Adrenal gland (tissue), 12 donors: ENCODE results near the gene HECTD2. TPM values are rescaled to one million over a fixed set of nuclear protein-coding genes. Genes with fewer than 3 reads are reported as not detected.

ENCODE experiments used
- DNase-seq, 7 donors: peaks; one replicate each; pipeline ENCODE4 v3.0.0-alpha.2; 2019 to 2020
- H3K27ac ChIP-seq, 5 donors: fragments of 200-600 bp; sonication (generic) in 4 of 5; 1 replicate in 3 of 5; 2 replicates in 2 of 5; pipeline versions ENCODE4 v1.5.1 to v1.8.0; 2016 to 2020; ENCODE audit warnings: mild to moderate bottlenecking in 1 of 5
- H3K27me3 ChIP-seq: fragments of 200-600 bp; 2 replicates; pipeline ENCODE4 v1.8.0; 2021
- H3K36me3 ChIP-seq, 2 donors: fragments of 200-600 bp; replicated peaks in 1 of 2; 1 replicate in 1 of 2; 2 replicates in 1 of 2; pipeline versions ENCODE4 v1.5.1 to v1.8.0; 2018 to 2022
- H3K4me1 ChIP-seq, 2 donors: fragments of 200-600 bp; replicated peaks in 1 of 2; 1 replicate in 1 of 2; 2 replicates in 1 of 2; pipeline versions ENCODE4 v1.5.1 to v1.8.0; 2018 to 2021
- H3K4me3 ChIP-seq, 4 donors: fragments of 200-600 bp; sonication (generic) in 3 of 4; one replicate each; pipeline ENCODE4 v1.5.1; 2016 to 2018
- H3K9me3 ChIP-seq, 3 donors: fragments of 200-600 bp; sonication (generic) in 1 of 3; replicated peaks in 1 of 3; 1 replicate in 2 of 3; 2 replicates in 1 of 3; pipeline versions ENCODE4 v1.5.1 to v1.8.0; 2016 to 2021
- CTCF ChIP-seq, 6 experiments: fragments of 450-650 bp in 4 of 6; fragments of 200-600 bp in 2 of 6; sonication (generic) in 1 of 6; IDR thresholded peaks; 1 replicate in 5 of 6; 2 replicates in 1 of 6; pipeline versions ENCODE4 v1.5.1 to v1.8.0; 2016 to 2021; ENCODE audit warnings: antibody characterized with exemption in 6 of 6, mild to moderate bottlenecking in 2 of 6, moderate library complexity in 1 of 6
- POLR2A ChIP-seq, 2 donors: fragments of 450-650 bp; IDR thresholded peaks; one replicate each; pipeline ENCODE4 v1.6.1; 2017; ENCODE audit warnings: antibody characterized with exemption in 2 of 2, mild to moderate bottlenecking in 2 of 2, moderate library complexity in 1 of 2
- WGBS, 4 donors: extraction: QIAGEN DNeasy Blood & Tissue Kit in 2 of 4; methylation state at CpG; one replicate each; pipeline versions ENCODE4 v1.1.5 to v1.1.7; 2013 to 2017; 5-methylcytosine and 5-hydroxymethylcytosine counted together
- intact Hi-C, 2 donors: fragments of 100-400 bp; cut with DNase I; formaldehyde crosslinking; loops; one replicate each; pipeline versions ENCODE4 v1.14.1 to v1.15.0; 2022 to 2023
- polyA plus RNA-seq, 3 donors: library from polyadenylated mRNA; stranded (reverse); fragments of 200-250 nt in 2 of 3; fragments of 350-450 nt in 1 of 3; fragmentation: Illumina TruSeq in 1 of 3; extraction: RNeasy Lipid Tissue Mini Kit (QIAGEN cat#74804) in 1 of 3; gene quantifications; one replicate each; pipeline ENCODE4 v1.2.3, GENCODE V29; 2013 to 2014
- total RNA-seq, 9 donors: library from RNA; depleted of rRNA in 4 of 9; stranded (reverse); fragments of >200 nt in 4 of 9; fragments of 120-200 nt in 1 of 9; fragmentation: NEBNext Ultra II Directional in 1 of 9; extraction: Animal tissue kit (Norgen Biotek cat#: 25700) in 1 of 9; gene quantifications; one replicate each; pipeline versions ENCODE4 v1.1.0 to v1.2.4, GENCODE V29; 2013 to 2023
- donor health status: healthy with polysubstance abuse.
- donor health status: Bipolar disorder and iron deficiency.
- donor health status: DM: yes; HTN: yes; CAD: no.
- donor health status: DM: no; HTN: no; CAD: no.
- donor health status: DM: no; HTN: no; CAD: no.
- donor health status: DM: yes; HTN: yes; CAD: no.

HECTD2 gene
- total and polyA plus RNA-seq, 12 donors: 5.4 to 20.3 (median 8.2) TPM

- no peak overlapping the region for H3K27ac ChIP-seq
- no peaks in the 10 kb centered on the region for H3K36me3 ChIP-seq
- peaks cover 0 to 4% (median 0%) of the 10 kb centered on the region in 3 donors for H3K9me3 ChIP-seq
- 67 to 79% (median 70%) methylated on average over 2 of the region's 2 CpGs for WGBS, 4 donors
- no peaks in the 10 kb centered on the region for H3K4me1 ChIP-seq
- H3K27me3 ChIP-seq: no peaks in the 10 kb centered on the region
- intact Hi-C loops: no loop called here
- no peak for DNase-seq
- H3K4me3 ChIP-seq: no peak overlapping the region
- TF ChIP-seq POLR2A (IDR thresholded peaks at IDR 0.05) (no peak), CTCF (IDR thresholded peaks at IDR 0.05) (no peak)
Observed at GRCh38 chr10:91513598-91514424, 103.7 kb downstream of the HECTD2 start.

- DNase-seq: no peak
- 88 to 100% (median 93%) methylated on average over 1 of the region's 1 CpG for WGBS, 4 donors
- TF ChIP-seq CTCF (IDR thresholded peaks at IDR 0.05) (no peak), POLR2A (IDR thresholded peaks at IDR 0.05) (no peak)
- Histone ChIP-seq H3K27me3 (no peaks in the 10 kb centered on the region), H3K4me3 (no peak overlapping the region), H3K4me1 (no peaks in the 10 kb centered on the region), H3K36me3 (no peaks in the 10 kb centered on the region), H3K9me3 (peaks cover 0 to 4% (median 0%) of the 10 kb centered on the region in 3 donors), H3K27ac (no peak overlapping the region)
- intact Hi-C loops: no loop called here
Observed at GRCh38 chr10:91514787-91515186, 104.6 kb downstream of the HECTD2 start.

GRCh38 chr10:91517394-91517793 is 107.2 kb downstream of the HECTD2 start:
- no peak for TF ChIP-seq POLR2A (IDR thresholded peaks at IDR 0.05)
- DNase-seq: no peak
- Histone ChIP-seq H3K36me3 (no peaks in the 10 kb centered on the region), H3K4me1 (peaks cover 17 to 18% of the 10 kb centered on the region in 2 donors), H3K27me3 (no peaks in the 10 kb centered on the region), H3K27ac (no peak overlapping the region), H3K4me3 (no peak overlapping the region), H3K9me3 (peaks cover 0 to 4% (median 0%) of the 10 kb centered on the region in 3 donors)
- intact Hi-C loops: no loop called here

GRCh38 chr10:91519899-91520514 is 109.9 kb downstream of the HECTD2 start:
- intact Hi-C loops: no loop called here
- DNase-seq: no peak
- H3K27ac ChIP-seq: peak overlapping the region in 3 of 5 donors; percentile 38 to 52 (median 43)

More at GRCh38 chr10:91519899-91520514, 109.9 kb downstream of the HECTD2 start:
- TF ChIP-seq CTCF (IDR thresholded peaks at IDR 0.05): no peak
- no peak for TF ChIP-seq POLR2A (IDR thresholded peaks at IDR 0.05)
- Histone ChIP-seq H3K4me3 (no peak overlapping the region), H3K9me3 (peaks cover 0 to 4% (median 0%) of the 10 kb centered on the region in 3 donors), H3K27me3 (no peaks in the 10 kb centered on the region), H3K36me3 (no peaks in the 10 kb centered on the region), H3K4me1 (peaks cover 17 to 18% of the 10 kb centered on the region in 2 donors)
- 82 to 85% (median 84%) methylated on average over 7 of the region's 7 CpGs for WGBS, 4 donors
